ENCODE results near the gene TUBA3D. TPM values are rescaled to one million over a fixed set of nuclear protein-coding genes. Genes with fewer than 3 reads are reported as not detected.
"Not testable (repeated sequence)": the region's sequence is repeated elsewhere in the genome, so short reads cannot be mapped to it uniquely, and the experiment has no call there.

The TUBA3D gene
- not detected in 2 replicates for total RNA-seq

DNA sequence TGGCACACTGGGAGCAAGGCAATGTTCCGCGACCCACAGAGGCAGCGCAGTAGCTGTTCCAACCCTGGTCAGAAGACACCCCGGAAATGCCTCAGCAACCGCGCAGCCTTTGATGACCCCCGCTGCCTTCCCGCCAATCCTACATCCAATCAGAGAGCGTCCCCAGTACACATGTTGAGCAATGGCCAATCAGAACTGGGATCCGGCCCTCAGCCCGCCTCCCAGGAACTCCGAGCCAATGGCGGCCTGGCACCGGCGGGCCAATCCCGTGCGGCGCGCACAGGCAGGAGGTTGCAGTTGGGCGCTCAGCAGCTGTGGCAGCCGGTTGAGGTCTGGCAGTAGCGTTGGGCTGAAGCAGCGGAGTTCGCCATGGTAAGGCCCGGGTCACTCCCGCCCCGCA lies at the start of gene TUBA3D:
TUBA3D (plus strand) TSS at position 289 of the 400 bp plus-strand sequence; CDS start at position 370, 81 bp downstream.
- H3K4me1 ChIP-seq (ENCODE audit: insufficient read depth, low read length) = no peaks in the 10 kb centered on the region
- H2AFZ ChIP-seq (ENCODE audit: low read length) = no peak within 1 kb of the TSS
- no peaks in the 10 kb centered on the region for H3K36me3 ChIP-seq (ENCODE audit: insufficient read depth, low read length)
- H3K9me3 ChIP-seq (ENCODE audit: low read depth, low read length) = no peaks in the 10 kb centered on the region
- DNase-seq (ENCODE audit: insufficient read length, low spot score, missing footprints) = peak; percentile 15
- no peak within 1 kb of the TSS for H3K4me2 ChIP-seq (ENCODE audit: insufficient read depth, low read length)
- TF ChIP-seq, protein P1, sequence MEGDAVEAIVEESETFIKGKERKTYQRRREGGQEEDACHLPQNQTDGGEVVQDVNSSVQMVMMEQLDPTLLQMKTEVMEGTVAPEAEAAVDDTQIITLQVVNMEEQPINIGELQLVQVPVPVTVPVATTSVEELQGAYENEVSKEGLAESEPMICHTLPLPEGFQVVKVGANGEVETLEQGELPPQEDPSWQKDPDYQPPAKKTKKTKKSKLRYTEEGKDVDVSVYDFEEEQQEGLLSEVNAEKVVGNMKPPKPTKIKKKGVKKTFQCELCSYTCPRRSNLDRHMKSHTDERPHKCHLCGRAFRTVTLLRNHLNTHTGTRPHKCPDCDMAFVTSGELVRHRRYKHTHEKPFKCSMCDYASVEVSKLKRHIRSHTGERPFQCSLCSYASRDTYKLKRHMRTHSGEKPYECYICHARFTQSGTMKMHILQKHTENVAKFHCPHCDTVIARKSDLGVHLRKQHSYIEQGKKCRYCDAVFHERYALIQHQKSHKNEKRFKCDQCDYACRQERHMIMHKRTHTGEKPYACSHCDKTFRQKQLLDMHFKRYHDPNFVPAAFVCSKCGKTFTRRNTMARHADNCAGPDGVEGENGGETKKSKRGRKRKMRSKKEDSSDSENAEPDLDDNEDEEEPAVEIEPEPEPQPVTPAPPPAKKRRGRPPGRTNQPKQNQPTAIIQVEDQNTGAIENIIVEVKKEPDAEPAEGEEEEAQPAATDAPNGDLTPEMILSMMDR (IDR thresholded peaks at IDR 0.05; ENCODE audit: extremely low read depth, low read depth, low read length) = no peak
- H4K20me1 ChIP-seq (ENCODE audit: insufficient read depth, low read length) = no peaks in the 10 kb centered on the region
- no peak within 1 kb of the TSS for H3K4me3 ChIP-seq (ENCODE audit: insufficient read depth, low read length)
- H3K27ac ChIP-seq (ENCODE audit: low read depth, low read length) = no peak within 1 kb of the TSS
- no peaks in the 10 kb centered on the region for H3K27me3 ChIP-seq (ENCODE audit: insufficient read depth, low read length)
- H3K79me2 ChIP-seq (ENCODE audit: insufficient read depth, low read length) = no peaks in the 10 kb centered on the region

DNA sequence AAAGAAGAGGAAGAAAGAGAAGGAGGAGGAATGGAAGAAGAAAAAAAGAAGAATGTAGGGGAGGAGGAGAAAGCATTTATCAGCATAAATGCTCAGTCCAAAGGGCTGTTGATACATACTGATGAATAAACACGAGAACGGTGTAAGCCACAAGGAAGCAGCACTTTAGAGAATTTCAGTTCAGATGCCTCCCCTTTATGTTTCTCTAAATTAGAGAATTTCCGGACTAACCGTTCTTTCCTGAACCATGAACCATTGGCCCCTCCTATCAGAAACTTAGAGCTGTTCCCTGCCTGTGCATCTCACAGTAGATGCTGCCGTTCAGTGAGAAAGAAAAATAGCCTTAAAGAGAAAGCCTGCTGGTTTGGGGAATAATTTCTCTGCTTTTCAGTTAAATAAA lies 49.2 kb upstream of the TUBA3D start:
- Histone ChIP-seq H3K4me3 (ENCODE audit: insufficient read depth, low read length) (no peak overlapping the region), H3K27me3 (ENCODE audit: insufficient read depth, low read length) (peaks cover 43% of the 10 kb centered on the region), H3K9me3 (ENCODE audit: low read depth, low read length) (no peaks in the 10 kb centered on the region)

DNA sequence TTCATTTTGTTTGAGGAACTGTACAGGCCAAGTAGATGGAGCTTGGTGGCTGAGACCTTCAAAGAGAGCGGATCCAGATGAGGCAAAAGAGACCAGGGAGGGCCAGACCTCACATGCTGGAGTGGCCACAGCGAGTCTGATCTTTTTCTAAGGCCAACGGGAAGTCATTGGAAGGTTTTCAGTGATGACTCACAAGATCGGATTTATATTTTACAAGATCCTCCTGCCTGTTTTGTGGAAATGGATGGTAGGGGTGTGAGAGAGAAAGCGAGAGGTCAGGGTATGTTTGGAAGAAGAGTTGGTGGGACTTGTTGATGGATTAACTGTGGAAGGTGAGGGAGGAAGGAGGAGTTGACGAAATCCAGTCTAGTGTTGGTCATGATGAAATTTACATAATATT lies 44.6 kb upstream of the TUBA3D start:
- Histone ChIP-seq H3K4me1 (ENCODE audit: insufficient read depth, low read length) (no peaks in the 10 kb centered on the region), H3K4me2 (ENCODE audit: insufficient read depth, low read length) (no peak overlapping the region), H4K20me1 (ENCODE audit: insufficient read depth, low read length) (no peaks in the 10 kb centered on the region), H2AFZ (ENCODE audit: low read length) (no peak overlapping the region), H3K4me3 (ENCODE audit: insufficient read depth, low read length) (no peak overlapping the region), H3K79me2 (ENCODE audit: insufficient read depth, low read length) (no peaks in the 10 kb centered on the region), H3K27ac (ENCODE audit: low read depth, low read length) (no peak overlapping the region), H3K9me3 (ENCODE audit: low read depth, low read length) (no peaks in the 10 kb centered on the region), H3K27me3 (ENCODE audit: insufficient read depth, low read length) (peaks cover 20% of the 10 kb centered on the region), H3K36me3 (ENCODE audit: insufficient read depth, low read length) (no peaks in the 10 kb centered on the region)
- TF ChIP-seq, protein P1 (IDR thresholded peaks at IDR 0.05; ENCODE audit: extremely low read depth, low read depth, low read length) = no peak
- no peak for DNase-seq (ENCODE audit: insufficient read length, low spot score, missing footprints)

More for the DNA sequence above, 49.2 kb upstream of the TUBA3D start:
- Histone ChIP-seq H3K4me2 (ENCODE audit: insufficient read depth, low read length) (no peak overlapping the region), H3K27ac (ENCODE audit: low read depth, low read length) (no peak overlapping the region), H2AFZ (ENCODE audit: low read length) (no peak overlapping the region), H3K79me2 (ENCODE audit: insufficient read depth, low read length) (no peaks in the 10 kb centered on the region), H3K4me1 (ENCODE audit: insufficient read depth, low read length) (no peaks in the 10 kb centered on the region), H4K20me1 (ENCODE audit: insufficient read depth, low read length) (no peaks in the 10 kb centered on the region), H3K36me3 (ENCODE audit: insufficient read depth, low read length) (no peaks in the 10 kb centered on the region)
- TF ChIP-seq, protein P1 (IDR thresholded peaks at IDR 0.05; ENCODE audit: extremely low read depth, low read depth, low read length) = no peak
- no peak for DNase-seq (ENCODE audit: insufficient read length, low spot score, missing footprints)

DNA sequence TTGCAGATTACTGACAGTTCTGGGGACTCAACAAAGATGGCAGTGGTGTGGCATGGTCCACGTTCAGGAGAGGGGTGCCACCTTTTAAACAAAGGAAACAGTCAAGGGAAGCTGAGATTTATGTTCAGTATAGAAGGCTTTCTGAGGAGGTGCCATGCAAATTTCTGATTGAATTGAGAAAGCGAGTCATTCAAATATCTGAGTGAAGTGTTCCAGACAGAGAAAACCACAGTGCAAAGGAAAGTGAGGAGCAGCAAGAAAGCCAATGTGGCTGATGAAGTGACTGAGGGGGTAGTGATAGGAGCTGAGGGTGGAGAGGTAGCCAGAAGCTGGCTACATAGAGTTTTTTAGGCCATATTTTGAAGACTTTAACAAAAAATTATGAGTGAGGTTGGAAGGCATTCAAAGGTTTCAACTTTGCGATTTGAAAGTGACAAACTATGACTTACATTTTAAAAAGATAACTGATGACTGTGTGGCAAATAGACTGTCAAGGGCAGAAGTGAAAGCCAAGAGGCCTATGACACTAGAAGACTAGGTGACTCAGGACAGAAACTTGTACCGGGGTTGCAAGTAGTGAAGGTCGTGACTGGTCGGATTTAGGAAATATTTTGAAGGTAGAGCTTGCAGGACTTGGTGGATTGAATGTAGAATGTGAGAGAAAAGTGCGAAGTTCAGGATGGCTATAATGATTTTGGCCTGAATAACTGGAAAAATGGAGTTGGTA lies 35.0 kb upstream of the TUBA3D start:
- H2AFZ ChIP-seq (ENCODE audit: low read length); H3K27ac ChIP-seq (ENCODE audit: low read depth, low read length); DNase-seq (ENCODE audit: insufficient read length, low spot score, missing footprints); H4K20me1 ChIP-seq (ENCODE audit: insufficient read depth, low read length); H3K4me2 ChIP-seq (ENCODE audit: insufficient read depth, low read length); H3K4me1 ChIP-seq (ENCODE audit: insufficient read depth, low read length); H3K27me3 ChIP-seq (ENCODE audit: insufficient read depth, low read length); H3K9me3 ChIP-seq (ENCODE audit: low read depth, low read length); H3K4me3 ChIP-seq (ENCODE audit: insufficient read depth, low read length); H3K79me2 ChIP-seq (ENCODE audit: insufficient read depth, low read length); H3K36me3 ChIP-seq (ENCODE audit: insufficient read depth, low read length): not testable (repeated sequence)

DNA sequence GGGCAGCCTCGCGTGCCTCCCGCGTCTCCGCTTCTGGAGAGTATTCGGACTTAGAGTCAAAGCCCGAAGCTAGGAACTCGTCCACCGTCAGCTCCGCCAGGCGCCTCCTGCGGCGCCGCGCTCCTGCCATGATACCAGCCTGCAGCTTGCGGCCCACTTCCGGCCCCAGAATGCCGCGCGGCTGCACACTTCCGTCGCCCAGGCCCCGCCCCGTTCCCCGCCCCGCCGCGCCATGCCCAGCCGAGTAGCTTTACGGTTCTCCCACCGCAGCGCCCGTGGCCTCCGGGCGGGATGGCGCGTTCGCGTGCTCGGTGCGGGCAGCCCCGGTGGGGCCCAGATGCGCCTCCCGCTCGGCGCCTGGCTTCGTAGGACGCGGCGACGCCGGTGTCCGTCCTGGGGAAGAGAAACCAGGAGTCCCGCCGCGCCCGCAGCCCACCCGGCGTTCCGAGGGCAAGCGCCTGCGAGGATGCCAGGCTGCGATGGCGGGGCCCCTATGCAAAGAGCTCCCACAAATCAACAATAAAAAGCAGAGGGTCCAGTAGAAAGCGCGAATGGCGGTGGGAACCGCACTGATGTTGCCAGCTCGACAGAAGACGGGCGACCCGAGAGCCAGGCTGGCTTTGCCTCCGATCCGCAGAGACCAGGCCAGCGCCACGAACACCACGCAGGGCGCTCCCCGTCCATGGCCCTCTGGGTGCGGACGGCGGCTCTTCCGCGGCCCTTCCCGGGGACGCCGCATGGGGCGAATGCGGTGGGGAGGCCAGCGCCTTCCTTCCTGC lies 31.0 kb upstream of the TUBA3D start:
- not testable (repeated sequence) for H4K20me1 ChIP-seq (ENCODE audit: insufficient read depth, low read length); DNase-seq (ENCODE audit: insufficient read length, low spot score, missing footprints); H3K27me3 ChIP-seq (ENCODE audit: insufficient read depth, low read length); H2AFZ ChIP-seq (ENCODE audit: low read length); H3K4me1 ChIP-seq (ENCODE audit: insufficient read depth, low read length); H3K36me3 ChIP-seq (ENCODE audit: insufficient read depth, low read length); H3K27ac ChIP-seq (ENCODE audit: low read depth, low read length); H3K4me2 ChIP-seq (ENCODE audit: insufficient read depth, low read length); H3K4me3 ChIP-seq (ENCODE audit: insufficient read depth, low read length); H3K79me2 ChIP-seq (ENCODE audit: insufficient read depth, low read length); H3K9me3 ChIP-seq (ENCODE audit: low read depth, low read length)

DNA sequence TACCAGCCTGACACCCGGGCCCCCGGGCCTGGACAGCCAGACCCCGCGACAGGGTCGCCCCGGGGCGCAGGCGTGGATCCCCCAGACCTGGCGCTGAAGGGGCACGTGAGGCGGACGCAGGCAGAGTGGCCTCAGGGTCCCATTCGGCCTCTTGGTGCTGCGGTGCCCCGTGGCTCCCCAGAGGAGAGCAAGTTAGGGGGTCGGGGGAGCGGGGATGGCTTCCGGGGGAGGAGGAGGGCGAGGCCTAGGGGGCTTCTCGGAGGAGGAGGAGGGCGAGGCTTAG lies 30.5 kb upstream of the TUBA3D start:
- not testable (repeated sequence) for DNase-seq (ENCODE audit: insufficient read length, low spot score, missing footprints); H3K79me2 ChIP-seq (ENCODE audit: insufficient read depth, low read length); H2AFZ ChIP-seq (ENCODE audit: low read length); H3K36me3 ChIP-seq (ENCODE audit: insufficient read depth, low read length); H4K20me1 ChIP-seq (ENCODE audit: insufficient read depth, low read length); H3K27ac ChIP-seq (ENCODE audit: low read depth, low read length); H3K4me2 ChIP-seq (ENCODE audit: insufficient read depth, low read length); H3K4me1 ChIP-seq (ENCODE audit: insufficient read depth, low read length); H3K27me3 ChIP-seq (ENCODE audit: insufficient read depth, low read length); H3K9me3 ChIP-seq (ENCODE audit: low read depth, low read length); H3K4me3 ChIP-seq (ENCODE audit: insufficient read depth, low read length)
